Activated T-cell treated with anti-CD3 and anti-CD28 coated beads, Interleukin-2, amount 50 U/mL, for 72 hours (primary cell): ENCODE results near the gene APOL5. TPM values are rescaled to one million over a fixed set of nuclear protein-coding genes. Genes with fewer than 3 reads are reported as not detected.

Source experiments
- ATAC-seq, 2 donors: fragments of 150-1000 bp; cut with Tn5 transposase; replicated peaks in 1 of 2; 2 replicates each; pipeline ENCODE4 v1.10.0; 2021; ENCODE audit warnings: moderate library complexity in 2 of 2, mild to moderate bottlenecking in 1 of 2
- DNase-seq, 2 donors: peaks; one replicate each; pipeline ENCODE4 v3.0.0; 2021 to 2022; ENCODE audit warnings: mixed read lengths in 1 of 2
- H3K27ac Mint-ChIP-seq: one replicate; pipeline ENCODE4 v1.8.0; 2022; ENCODE audit warnings: mild to moderate bottlenecking, moderate library complexity, mixed read lengths
- H3K27me3 Mint-ChIP-seq: one replicate; pipeline ENCODE4 v1.8.0; 2022; ENCODE audit warnings: low read depth, mixed read lengths
- H3K36me3 Mint-ChIP-seq, 2 donors: one replicate each; pipeline ENCODE4 v1.8.0; 2022; ENCODE audit warnings: mixed read lengths in 2 of 2, mild to moderate bottlenecking in 1 of 2; ENCODE audit not compliant: insufficient read depth in 2 of 2
- H3K4me1 Mint-ChIP-seq: one replicate; pipeline ENCODE4 v1.8.0; 2022; ENCODE audit warnings: low read depth, mixed read lengths
- H3K4me3 Mint-ChIP-seq, 2 donors: one replicate each; pipeline ENCODE4 v1.8.0; 2022; ENCODE audit warnings: mild to moderate bottlenecking in 2 of 2, mixed read lengths in 2 of 2, moderate library complexity in 2 of 2
- H3K9me3 Mint-ChIP-seq, 2 donors: one replicate each; pipeline ENCODE4 v1.8.0; 2022; ENCODE audit warnings: mixed read lengths in 2 of 2
- total RNA-seq, 2 donors: library from RNA; stranded (reverse); gene quantifications; one replicate each; pipeline ENCODE4 v1.2.3, GENCODE V29; 2022

APOL5 gene
- total RNA-seq, 2 donors from 2014 or later: not detected

DNA sequence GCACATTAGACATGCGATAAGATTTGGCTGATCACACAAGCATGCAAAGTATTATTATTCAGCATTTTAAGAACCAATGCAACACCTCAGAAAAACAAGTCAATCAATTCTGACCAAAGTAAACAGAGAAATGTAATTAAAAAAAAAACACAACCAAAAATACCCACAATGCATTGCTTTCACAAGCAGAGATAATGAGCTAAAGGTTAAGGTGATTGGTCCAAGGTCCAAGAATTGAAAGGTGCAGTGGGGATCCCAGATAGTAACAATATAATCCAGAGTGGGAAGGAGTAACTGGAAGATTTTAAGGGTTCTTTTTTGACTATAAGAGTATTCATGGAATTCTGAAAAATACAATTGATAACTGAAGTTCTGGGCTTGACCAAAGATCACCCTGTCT, 39.0 kb downstream of the APOL5 start:
- Mint-ChIP-seq H3K36me3 (no peaks in the 10 kb centered on the region), H3K27ac (no peak overlapping the region), H3K9me3 (no peaks in the 10 kb centered on the region), H3K27me3 (no peaks in the 10 kb centered on the region), H3K4me1 (peaks cover 5% of the 10 kb centered on the region), H3K4me3 (no peak overlapping the region)
- ATAC-seq (no peak), DNase-seq (no peak)

DNA sequence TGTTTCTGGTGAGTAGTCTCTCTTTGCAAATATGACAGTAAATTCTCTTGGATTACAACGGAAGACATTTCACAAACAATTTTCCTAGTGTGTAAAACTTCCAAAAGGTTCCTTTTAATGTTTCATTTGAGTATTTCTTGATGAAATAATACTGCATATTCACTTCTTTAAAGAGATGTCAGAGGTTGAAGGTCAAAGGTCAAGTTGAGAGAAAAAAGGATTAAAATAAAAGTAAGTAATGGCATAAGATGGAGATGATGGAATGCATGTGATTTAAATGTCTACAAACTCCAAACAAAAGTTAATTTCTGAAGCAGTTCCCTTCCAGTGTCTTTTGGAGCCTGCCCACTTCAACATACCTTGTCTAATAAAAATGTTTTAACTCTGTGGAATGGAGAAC, 40.7 kb downstream of the APOL5 start:
- no peak for DNase-seq
- Mint-ChIP-seq H3K9me3 (no peaks in the 10 kb centered on the region), H3K4me3 (no peak overlapping the region), H3K36me3 (no peaks in the 10 kb centered on the region), H3K4me1 (no peaks in the 10 kb centered on the region), H3K27me3 (no peaks in the 10 kb centered on the region), H3K27ac (no peak overlapping the region)
- no peak for ATAC-seq

DNA sequence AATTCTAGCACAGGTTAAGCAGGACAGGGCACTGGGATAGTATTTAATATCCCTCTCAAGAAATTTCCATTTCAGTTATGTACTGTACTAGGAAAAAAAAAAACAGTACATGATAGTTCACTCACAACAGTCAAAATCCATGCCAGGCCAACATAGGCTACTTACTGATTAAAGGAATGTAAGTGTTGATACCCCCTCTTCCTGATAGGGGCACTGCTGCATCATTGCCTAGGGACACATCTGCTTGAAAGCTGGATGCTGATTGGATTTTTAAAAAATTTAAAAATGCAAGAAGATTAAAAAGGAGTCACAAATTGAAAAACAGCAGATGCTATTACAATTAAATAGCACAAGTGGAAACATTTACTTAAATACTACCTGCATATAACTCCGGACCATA, 43.4 kb downstream of the APOL5 start:
- H3K27me3 Mint-ChIP-seq: peaks cover 8% of the 10 kb centered on the region
- DNase-seq: no peak
- no peak overlapping the region for H3K4me3 Mint-ChIP-seq
- H3K9me3 Mint-ChIP-seq: no peaks in the 10 kb centered on the region
- no peaks in the 10 kb centered on the region for H3K36me3 Mint-ChIP-seq
- ATAC-seq: no peak
- no peaks in the 10 kb centered on the region for H3K4me1 Mint-ChIP-seq
- no peak overlapping the region for H3K27ac Mint-ChIP-seq

DNA sequence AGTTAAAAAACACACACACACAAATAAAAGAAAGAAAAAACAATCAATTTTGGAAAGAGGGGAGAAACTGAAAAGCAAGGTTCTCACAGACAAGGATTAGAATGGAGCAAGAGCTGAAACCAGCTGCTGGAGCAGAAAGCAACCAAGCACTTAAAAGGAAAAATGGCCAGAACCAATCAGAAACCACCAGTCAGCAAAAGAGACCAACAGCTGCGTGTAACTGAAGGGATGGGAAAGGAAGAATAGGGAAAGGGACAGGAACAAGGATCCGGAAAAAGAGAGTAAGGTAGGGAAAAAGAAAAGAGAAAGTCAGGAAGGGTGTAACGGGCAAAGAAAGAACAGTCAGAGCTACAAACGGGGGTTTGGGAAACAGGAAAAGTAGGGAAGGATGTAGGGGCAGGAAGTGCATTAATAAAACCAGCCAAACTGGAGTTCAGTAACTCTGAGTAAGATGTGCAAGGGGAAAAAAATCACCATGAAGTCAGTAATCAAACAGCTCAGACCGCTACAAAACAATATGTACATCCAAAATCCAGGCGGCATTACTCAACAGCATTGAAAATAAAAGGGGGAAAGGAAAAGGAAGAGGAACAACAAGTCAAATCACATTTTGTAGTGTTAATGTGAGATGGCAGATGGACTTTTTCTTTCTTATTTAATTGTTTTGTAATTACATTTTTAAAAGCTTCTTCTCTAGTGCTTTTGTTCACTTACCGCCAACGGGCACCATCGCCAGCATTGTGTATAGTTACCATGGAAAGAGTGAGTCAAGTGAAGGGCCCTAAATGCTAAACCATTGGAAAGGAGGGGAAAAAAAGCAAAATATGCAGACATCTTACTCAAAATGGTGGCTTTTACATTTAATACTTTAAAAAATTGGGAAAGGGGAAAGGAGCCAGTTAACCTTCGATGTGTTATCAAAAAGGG, 49.2 kb downstream of the APOL5 start:
- Mint-ChIP-seq H3K4me3 (no peak overlapping the region), H3K27me3 (peaks cover 8% of the 10 kb centered on the region), H3K27ac (no peak overlapping the region), H3K9me3 (no peaks in the 10 kb centered on the region), H3K4me1 (no peaks in the 10 kb centered on the region), H3K36me3 (no peaks in the 10 kb centered on the region)
- no peak for DNase-seq
- ATAC-seq: no peak

DNA sequence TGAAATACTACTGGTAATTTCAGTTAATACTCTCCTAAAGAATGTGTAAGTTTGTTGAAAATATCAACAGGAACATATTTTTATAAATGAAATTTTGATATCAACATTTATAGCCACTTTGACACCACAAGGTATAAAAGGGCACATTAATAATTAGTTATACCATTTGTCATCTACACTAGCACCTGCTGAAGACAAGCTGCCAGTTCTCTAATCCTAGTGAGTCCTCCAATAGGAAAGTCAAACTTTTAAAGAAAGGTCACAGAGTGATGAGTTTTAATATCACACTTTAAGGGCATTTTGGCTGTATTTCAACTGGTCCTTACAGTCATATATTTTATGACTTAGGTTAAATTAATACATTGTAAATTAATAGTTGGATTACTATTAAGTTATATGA, 52.3 kb downstream of the APOL5 start:
- H3K4me3 Mint-ChIP-seq: no peak overlapping the region
- no peak for DNase-seq
- H3K27me3 Mint-ChIP-seq: peaks cover 4% of the 10 kb centered on the region
- no peaks in the 10 kb centered on the region for H3K36me3 Mint-ChIP-seq
- no peaks in the 10 kb centered on the region for H3K9me3 Mint-ChIP-seq
- no peaks in the 10 kb centered on the region for H3K4me1 Mint-ChIP-seq
- H3K27ac Mint-ChIP-seq: no peak overlapping the region
- ATAC-seq: no peak

DNA sequence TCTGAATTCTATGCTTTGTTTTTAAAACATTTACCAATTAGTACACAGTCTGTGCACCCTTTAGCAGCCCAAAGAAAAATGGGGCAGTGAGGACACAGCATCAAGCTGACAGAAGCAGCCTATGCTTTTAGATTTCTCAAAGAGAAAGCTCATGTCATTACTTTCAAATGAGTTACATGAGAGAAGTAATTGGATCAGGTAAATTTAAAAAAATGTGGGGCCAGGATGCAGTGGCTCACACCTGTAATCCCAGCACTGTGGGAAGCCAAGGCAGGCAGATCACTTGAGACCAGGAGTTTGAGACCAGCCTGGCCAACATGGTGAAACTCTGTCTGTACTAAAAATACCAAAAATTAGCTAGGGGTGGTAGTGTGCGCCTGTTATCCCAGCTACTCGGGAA, 57.7 kb downstream of the APOL5 start:
- H3K4me1 Mint-ChIP-seq: no peaks in the 10 kb centered on the region
- ATAC-seq (no peak), DNase-seq (no peak)
- H3K27ac Mint-ChIP-seq: no peak overlapping the region
- H3K4me3 Mint-ChIP-seq: no peak overlapping the region
- no peaks in the 10 kb centered on the region for H3K9me3 Mint-ChIP-seq
- H3K36me3 Mint-ChIP-seq: no peaks in the 10 kb centered on the region
- H3K27me3 Mint-ChIP-seq: no peaks in the 10 kb centered on the region

DNA sequence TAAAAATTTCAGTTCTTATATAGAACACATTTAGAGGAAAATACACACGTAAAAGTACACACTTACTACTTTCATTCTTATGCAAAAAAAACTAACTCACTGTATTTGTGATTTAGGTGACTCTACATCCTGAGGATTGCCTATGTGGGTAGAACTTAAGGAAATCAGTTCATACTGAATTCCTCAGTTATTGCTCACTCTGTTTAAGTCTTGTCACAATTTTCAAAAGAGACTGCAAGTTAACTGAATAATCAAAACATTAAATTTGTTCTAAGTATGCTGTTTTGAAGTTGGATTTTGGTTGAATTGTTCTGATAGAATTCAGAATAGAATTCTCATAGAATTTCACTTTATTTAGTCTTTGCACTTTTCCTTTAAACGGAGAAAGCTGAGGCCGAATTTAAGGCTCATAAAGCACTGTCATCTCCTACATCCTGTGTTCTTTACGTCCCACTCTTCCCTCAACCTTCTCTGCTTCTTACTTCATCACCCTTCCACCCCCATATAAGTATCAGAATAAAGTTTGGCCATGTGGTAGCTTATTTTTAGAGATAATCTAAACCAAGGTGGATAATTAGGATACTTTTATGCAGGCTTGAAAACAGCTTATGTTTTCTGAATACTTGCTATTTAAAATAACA, 59.8 kb downstream of the APOL5 start:
- Mint-ChIP-seq H3K4me3 (no peak overlapping the region), H3K4me1 (no peaks in the 10 kb centered on the region), H3K27ac (no peak overlapping the region), H3K36me3 (no peaks in the 10 kb centered on the region), H3K9me3 (no peaks in the 10 kb centered on the region), H3K27me3 (peaks cover 6% of the 10 kb centered on the region)
- ATAC-seq (no peak), DNase-seq (no peak)

Other genes starting within 250 kb of the APOL5 start
- gene RASD2, start 177.0 kb upstream of the APOL5 start, total RNA-seq: under 1 TPM; 0.19 to 0.28 TPM
- under 1 TPM; 0.24 to 0.69 TPM for gene MB, start 100.5 kb upstream of the APOL5 start, total RNA-seq
- 10 to 100 TPM; 42.0 to 56.0 TPM for gene APOL6, start 69.4 kb upstream of the APOL5 start, total RNA-seq